Measurements from ENCODE around the gene STK39.

Gene STK39

DNA sequence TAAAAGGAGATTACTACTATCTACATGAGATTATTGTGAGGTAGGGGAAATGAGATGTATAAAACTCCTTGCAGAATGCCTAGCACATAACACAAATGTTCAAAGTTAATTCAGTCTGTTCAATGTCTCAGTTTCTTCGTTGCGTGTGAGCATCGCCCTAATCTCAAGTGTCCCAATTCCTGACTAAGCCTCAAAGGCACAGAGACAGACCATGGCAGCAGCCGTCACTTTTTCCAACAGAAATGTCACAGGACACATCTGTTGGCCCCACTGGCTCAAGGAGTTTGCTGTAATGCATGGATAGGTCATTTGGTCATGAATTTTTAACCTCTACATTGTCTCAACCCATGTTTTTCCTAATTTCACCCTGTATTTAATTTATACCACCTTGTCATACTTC, 75.3 kb downstream of the STK39 start:
- no peak overlapping the region for H3K4me3 ChIP-seq (ENCODE audit: low read depth, low read length)
- no peak for DNase-seq (ENCODE audit: low read depth, low spot score)
- CTCF ChIA-PET, result no interaction called here
- POLR2A ChIA-PET, result no interaction called here
- TF ChIP-seq, protein P1, sequence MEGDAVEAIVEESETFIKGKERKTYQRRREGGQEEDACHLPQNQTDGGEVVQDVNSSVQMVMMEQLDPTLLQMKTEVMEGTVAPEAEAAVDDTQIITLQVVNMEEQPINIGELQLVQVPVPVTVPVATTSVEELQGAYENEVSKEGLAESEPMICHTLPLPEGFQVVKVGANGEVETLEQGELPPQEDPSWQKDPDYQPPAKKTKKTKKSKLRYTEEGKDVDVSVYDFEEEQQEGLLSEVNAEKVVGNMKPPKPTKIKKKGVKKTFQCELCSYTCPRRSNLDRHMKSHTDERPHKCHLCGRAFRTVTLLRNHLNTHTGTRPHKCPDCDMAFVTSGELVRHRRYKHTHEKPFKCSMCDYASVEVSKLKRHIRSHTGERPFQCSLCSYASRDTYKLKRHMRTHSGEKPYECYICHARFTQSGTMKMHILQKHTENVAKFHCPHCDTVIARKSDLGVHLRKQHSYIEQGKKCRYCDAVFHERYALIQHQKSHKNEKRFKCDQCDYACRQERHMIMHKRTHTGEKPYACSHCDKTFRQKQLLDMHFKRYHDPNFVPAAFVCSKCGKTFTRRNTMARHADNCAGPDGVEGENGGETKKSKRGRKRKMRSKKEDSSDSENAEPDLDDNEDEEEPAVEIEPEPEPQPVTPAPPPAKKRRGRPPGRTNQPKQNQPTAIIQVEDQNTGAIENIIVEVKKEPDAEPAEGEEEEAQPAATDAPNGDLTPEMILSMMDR (IDR thresholded peaks at IDR 0.05; ENCODE audit: insufficient read depth, low read length, missing control alignments), result no peak

- TF ChIP-seq, protein P1 (IDR thresholded peaks at IDR 0.05; ENCODE audit: insufficient read depth, low read length, missing control alignments), result no peak
- ChIA-PET POLR2A (no interaction called here), CTCF (interaction anchor here (1.8 kb wide), 2 partner anchors 37 to 52 kb away, joined by 4 to 8 read pairs; no protein-coding TSS in a partner anchor)
- no peak for DNase-seq (ENCODE audit: low read depth, low spot score)
- no peak overlapping the region for H3K4me3 ChIP-seq (ENCODE audit: low read depth, low read length)
Measured at GRCh38 chr2:168171059-168171762, 76.2 kb downstream of the STK39 start.

- POLR2A ChIA-PET, result interaction anchor here (0.6 kb wide), 1 partner anchor 424 kb away, joined by 3 read pairs; no protein-coding TSS in a partner anchor
- peak; percentile 45 for DNase-seq (ENCODE audit: low read depth, low spot score)
- TF ChIP-seq, protein P1 (IDR thresholded peaks at IDR 0.05; ENCODE audit: insufficient read depth, low read length, missing control alignments), result no peak
- CTCF ChIA-PET, result interaction anchor here (1.3 to 1.5 kb wide), 2 partner anchors 10 to 34 kb away, joined by 3 read pairs; no protein-coding TSS in a partner anchor
- no peak overlapping the region for H3K4me3 ChIP-seq (ENCODE audit: low read depth, low read length)
Measured at GRCh38 chr2:168169097-168169745, 78.2 kb downstream of the STK39 start.

DNA sequence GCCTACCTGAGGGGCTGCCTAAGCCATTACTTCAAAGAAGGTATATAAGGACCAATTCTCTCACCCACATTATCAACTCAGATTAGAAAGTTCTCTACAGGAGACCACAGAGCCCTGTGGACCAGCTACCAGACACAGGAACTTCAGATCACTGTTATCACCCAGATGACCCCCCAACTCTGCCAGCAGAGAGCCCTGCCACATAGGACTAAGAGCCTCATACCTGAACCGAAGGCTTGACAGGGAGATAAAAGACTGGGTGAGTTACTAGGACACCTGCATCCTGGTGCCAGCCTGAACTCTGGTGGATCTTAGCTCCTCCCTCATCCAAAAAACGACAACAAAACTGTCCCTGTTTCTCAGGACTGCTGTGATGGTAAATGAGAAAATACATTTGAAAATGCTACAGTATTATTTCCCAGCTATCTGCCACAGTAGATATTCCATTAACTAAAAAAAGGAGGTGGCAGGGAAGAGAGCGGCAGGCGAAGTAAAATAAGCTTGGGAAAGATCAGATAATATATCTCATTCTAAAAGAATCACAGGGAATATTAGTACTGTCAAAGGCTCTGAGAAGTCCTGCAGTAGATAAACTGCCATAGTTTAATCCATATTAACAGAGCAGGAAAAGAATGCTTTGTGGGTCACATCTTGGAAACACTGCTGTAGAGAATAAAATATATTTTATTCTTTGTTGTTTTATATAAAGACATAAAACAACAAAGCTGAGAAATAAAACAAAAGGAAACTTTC, 79.7 kb downstream of the STK39 start:
- DNase-seq (ENCODE audit: low read depth, low spot score), result no peak
- CTCF ChIA-PET, result interaction anchor here (0.6 to 1.8 kb wide), 4 partner anchors 10 to 33 kb away, joined by 3 to 5 read pairs (median 3); no protein-coding TSS in a partner anchor
- TF ChIP-seq, protein P1 (IDR thresholded peaks at IDR 0.05; ENCODE audit: insufficient read depth, low read length, missing control alignments), result no peak
- POLR2A ChIA-PET, result no interaction called here
- no peak overlapping the region for H3K4me3 ChIP-seq (ENCODE audit: low read depth, low read length)

DNA sequence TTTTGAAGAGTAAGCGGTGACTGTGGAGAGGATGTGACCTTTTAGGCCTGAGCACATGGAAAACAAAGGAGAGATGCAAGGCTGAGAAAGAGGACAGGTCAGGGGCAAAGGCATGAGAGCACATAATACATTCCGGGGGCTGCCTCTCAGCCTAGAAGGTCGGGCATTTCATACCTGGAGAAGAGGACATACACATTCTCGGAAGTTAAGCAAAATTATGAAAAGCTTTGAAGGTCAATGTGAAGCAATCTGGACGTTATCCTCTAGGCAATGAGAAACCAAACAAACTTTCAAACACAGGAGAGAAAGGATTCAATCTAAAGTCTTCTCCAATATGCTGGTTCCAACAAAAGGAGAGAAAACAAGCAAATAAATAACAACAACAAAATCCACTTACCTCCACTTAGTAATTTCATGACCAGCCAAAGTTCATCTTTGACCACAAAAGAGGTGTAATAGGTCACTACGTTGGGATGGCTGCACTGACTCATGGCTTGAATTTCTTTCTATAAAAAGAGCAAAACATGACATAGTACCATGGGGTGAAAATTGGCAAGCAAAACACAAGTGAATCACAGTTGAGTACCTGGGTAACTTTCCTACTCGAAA, 80.4 kb downstream of the STK39 start:
- TF ChIP-seq, protein P1 (IDR thresholded peaks at IDR 0.05; ENCODE audit: insufficient read depth, low read length, missing control alignments), result no peak
- no peak for DNase-seq (ENCODE audit: low read depth, low spot score)
- POLR2A ChIA-PET, result no interaction called here
- CTCF ChIA-PET, result interaction anchor here (0.6 to 1.8 kb wide), 2 partner anchors 9 to 17 kb away, joined by 3 to 5 read pairs; no protein-coding TSS in a partner anchor
- no peak overlapping the region for H3K4me3 ChIP-seq (ENCODE audit: low read depth, low read length)
